ENCODE results near the gene HHAT. TPM values are rescaled to one million over a fixed set of nuclear protein-coding genes. Genes with fewer than 3 reads are reported as not detected.

HHAT gene
- polyA plus RNA-seq, 2 of the 4 experiments (the other 2 are of a cell fraction) = 3.8 to 4.5 TPM

- DNase-seq (ENCODE audit: low read depth in 1 of 2, low spot score in 1 of 2) (no peak), ATAC-seq (no peak), FAIRE-seq (no peak)
- TF ChIP-seq GATA3 (IDR thresholded peaks at IDR 0.05; ENCODE audit: borderline replicate concordance) (no peak), RNF2 (IDR thresholded peaks at IDR 0.05; ENCODE audit: borderline replicate concordance, low read depth) (no peak), HOXB13 (CRISPR knock-in tag; IDR thresholded peaks at IDR 0.05; ENCODE audit: low read depth) (no peak), POLR2AphosphoS2 (conservative IDR thresholded peaks at IDR 0.05; ENCODE audit: low read length) (no peak), CEBPB (IDR thresholded peaks at IDR 0.05) (no peak), BCL3 (IDR thresholded peaks at IDR 0.05) (no peak), FOSB (CRISPR knock-in tag; IDR thresholded peaks at IDR 0.05) (no peak)
- Histone ChIP-seq H3K9me3 (no peaks in the 10 kb centered on the region), H3K4me3 (no peak overlapping the region), H3K4me1 (no peaks in the 10 kb centered on the region), H3K4me2 (no peak overlapping the region), H3K27ac (no peak overlapping the region)
- 85% methylated on average over 2 of the region's 2 CpGs for WGBS (ENCODE audit: missing lambda C conversion rate)
- ChIA-PET POLR2A (no interaction called here), CTCF (interaction anchor here (1.2 to 1.3 kb wide), 2 partner anchors 23 to 25 kb away, joined by 3 read pairs; no protein-coding TSS in a partner anchor)
Observed at GRCh38 chr1:210336362-210336761, 7.7 kb downstream of the HHAT start.

GRCh38 chr1:210339500-210339899 is 10.8 kb downstream of the HHAT start:
- Histone ChIP-seq H3K4me1 (0 out of 3 replicates have a peak, but pooled peaks cover 4% of the 10 kb centered on the region), H3K9me3 (no peaks in the 10 kb centered on the region), H3K4me3 (no peak overlapping the region), H3K4me2 (no peak overlapping the region), H3K27ac (no peak overlapping the region)
- no peak for ATAC-seq
- WGBS (ENCODE audit: missing lambda C conversion rate) = 92% methylated on average over 2 of the region's 2 CpGs
- no peak for FAIRE-seq
- TF ChIP-seq CBX2 (IDR thresholded peaks at IDR 0.05; ENCODE audit: borderline replicate concordance, low read depth) = no peak
- no peak for TF ChIP-seq MAZ (IDR thresholded peaks at IDR 0.05; ENCODE audit: borderline replicate concordance, low read depth, low read length)
- no peak for TF ChIP-seq JUNB (IDR thresholded peaks at IDR 0.05)
- TF ChIP-seq EP300 (IDR thresholded peaks at IDR 0.05) = no peak
- no peak for TF ChIP-seq CHD4 (IDR thresholded peaks at IDR 0.05; ENCODE audit: borderline replicate concordance)
- TF ChIP-seq GATA3 (IDR thresholded peaks at IDR 0.05; ENCODE audit: borderline replicate concordance) = no peak
- TF ChIP-seq ZC3H11A (IDR thresholded peaks at IDR 0.05) = no peak
- TF ChIP-seq KDM5A (IDR thresholded peaks at IDR 0.05) = no peak
- no peak for TF ChIP-seq RARB (CRISPR knock-in tag; IDR thresholded peaks at IDR 0.05)
- TF ChIP-seq POLR2A (IDR thresholded peaks at IDR 0.05; ENCODE audit: low read length) = no peak
- no peak for TF ChIP-seq TP53 (CRISPR knock-in tag; IDR thresholded peaks at IDR 0.05)
- no peak for TF ChIP-seq PHF8 (IDR thresholded peaks at IDR 0.05; ENCODE audit: borderline replicate concordance, low read depth)
- TF ChIP-seq FOSB (CRISPR knock-in tag; IDR thresholded peaks at IDR 0.05) = no peak
- no peak for TF ChIP-seq NFE2L2 (conservative IDR thresholded peaks at IDR 0.05; ENCODE audit: low read length)
- DNase-seq (ENCODE audit: low read depth in 1 of 2, low spot score in 1 of 2) = no peak
- ChIA-PET CTCF (interaction anchor here (0.5 kb wide), 1 partner anchor 102 kb away, joined by 5 read pairs; no protein-coding TSS in a partner anchor), POLR2A (no interaction called here)

- CTCF ChIA-PET = interaction anchor here (0.5 to 1.0 kb wide), 3 partner anchors 12 to 981 kb away, joined by 3 to 4 read pairs (median 4); no protein-coding TSS in a partner anchor
- 0 out of 3 replicates have a peak, but pooled peaks cover 4% of the 10 kb centered on the region for H3K4me1 ChIP-seq
- DNase-seq (ENCODE audit: low read depth in 1 of 2, low spot score in 1 of 2) = no peak
- 85% methylated on average over 3 of the region's 3 CpGs for WGBS (ENCODE audit: missing lambda C conversion rate)
- H3K27ac ChIP-seq = no peak overlapping the region
- no peak for TF ChIP-seq PHF8 (IDR thresholded peaks at IDR 0.05; ENCODE audit: borderline replicate concordance, low read depth)
- no peak for TF ChIP-seq POLR2AphosphoS2 (conservative IDR thresholded peaks at IDR 0.05; ENCODE audit: low read length)
- TF ChIP-seq HDAC2 (IDR thresholded peaks at IDR 0.05) = no peak
- no peak for TF ChIP-seq USF2 (IDR thresholded peaks at IDR 0.05)
- no peak for TF ChIP-seq TP53 (CRISPR knock-in tag; IDR thresholded peaks at IDR 0.05)
- no peak for TF ChIP-seq TFCP2L1 (CRISPR knock-in tag; IDR thresholded peaks at IDR 0.05)
- no peak for TF ChIP-seq JUNB (IDR thresholded peaks at IDR 0.05)
- no peak for TF ChIP-seq CTCF (IDR thresholded peaks at IDR 0.05)
- TF ChIP-seq HOXB13 (CRISPR knock-in tag; IDR thresholded peaks at IDR 0.05; ENCODE audit: low read depth) = no peak
- TF ChIP-seq KDM5A (IDR thresholded peaks at IDR 0.05) = no peak
- no peak for TF ChIP-seq ESRRA (IDR thresholded peaks at IDR 0.05; ENCODE audit: borderline replicate concordance, low read length)
- TF ChIP-seq KDM1A (IDR thresholded peaks at IDR 0.05; ENCODE audit: low read depth) = no peak
- TF ChIP-seq JUN (IDR thresholded peaks at IDR 0.05) = no peak
- TF ChIP-seq E2F6 (IDR thresholded peaks at IDR 0.05; ENCODE audit: borderline replicate concordance, low read depth) = no peak
- no peak for FAIRE-seq
- H3K4me3 ChIP-seq = no peak overlapping the region
- ATAC-seq = no peak
- POLR2A ChIA-PET = no interaction called here
- H3K4me2 ChIP-seq = no peak overlapping the region
- no peaks in the 10 kb centered on the region for H3K9me3 ChIP-seq
Observed at GRCh38 chr1:210340311-210340710, 11.6 kb downstream of the HHAT start.
